SHP77 (cell line): ENCODE data around the gene SEBOX.
A peak's percentile ranks its signal among the peaks of the same experiment; 100 is the strongest.

ENCODE experiments used
- DNase-seq, 2 experiments: peaks; one replicate each; lab custom pipeline; 2025; lab: John Stamatoyannopoulos, UW

The SEBOX gene

DNA sequence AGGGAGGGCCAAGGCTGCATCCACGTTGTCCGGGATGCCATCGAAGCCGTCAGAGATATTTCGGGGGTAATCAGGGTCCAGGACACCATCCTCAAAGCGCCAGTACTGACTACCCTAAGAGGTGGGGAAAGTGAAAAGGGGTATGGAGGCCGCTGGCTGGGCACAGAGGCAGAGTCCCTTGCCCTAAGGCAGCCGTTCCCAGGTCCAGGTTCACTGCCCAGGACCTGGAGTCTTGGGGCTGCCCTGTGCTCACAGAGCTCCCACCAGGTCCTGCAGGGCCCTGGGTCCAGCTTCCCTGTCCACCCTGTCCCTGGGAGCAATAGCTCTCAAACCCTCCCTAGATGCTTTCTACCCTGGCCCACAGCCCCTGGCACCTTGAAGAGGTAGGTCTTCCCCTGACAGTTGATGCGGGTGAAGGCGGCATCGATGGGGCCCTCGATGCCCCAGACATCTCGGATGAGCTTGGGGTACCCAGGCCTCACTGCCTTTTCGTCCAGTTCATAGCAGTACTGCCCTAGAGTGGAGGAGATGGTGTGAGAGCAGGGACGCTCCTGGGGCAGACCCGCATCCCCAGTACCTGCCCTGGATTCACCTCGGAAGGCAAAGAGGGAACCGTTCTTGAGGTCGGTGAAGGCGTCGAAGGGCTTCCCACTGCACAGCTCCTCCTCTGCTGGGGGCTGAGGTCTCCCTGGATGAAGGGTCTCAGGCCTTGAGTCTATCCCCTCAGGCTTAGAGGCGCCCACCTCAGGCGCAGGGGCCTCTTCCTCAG lies 4.1 kb upstream of the SEBOX start:
- no peak for DNase-seq

GRCh38 chr17:28368306-28368831 lies 3.4 kb upstream of the SEBOX start:
- no peak for DNase-seq

DNA sequence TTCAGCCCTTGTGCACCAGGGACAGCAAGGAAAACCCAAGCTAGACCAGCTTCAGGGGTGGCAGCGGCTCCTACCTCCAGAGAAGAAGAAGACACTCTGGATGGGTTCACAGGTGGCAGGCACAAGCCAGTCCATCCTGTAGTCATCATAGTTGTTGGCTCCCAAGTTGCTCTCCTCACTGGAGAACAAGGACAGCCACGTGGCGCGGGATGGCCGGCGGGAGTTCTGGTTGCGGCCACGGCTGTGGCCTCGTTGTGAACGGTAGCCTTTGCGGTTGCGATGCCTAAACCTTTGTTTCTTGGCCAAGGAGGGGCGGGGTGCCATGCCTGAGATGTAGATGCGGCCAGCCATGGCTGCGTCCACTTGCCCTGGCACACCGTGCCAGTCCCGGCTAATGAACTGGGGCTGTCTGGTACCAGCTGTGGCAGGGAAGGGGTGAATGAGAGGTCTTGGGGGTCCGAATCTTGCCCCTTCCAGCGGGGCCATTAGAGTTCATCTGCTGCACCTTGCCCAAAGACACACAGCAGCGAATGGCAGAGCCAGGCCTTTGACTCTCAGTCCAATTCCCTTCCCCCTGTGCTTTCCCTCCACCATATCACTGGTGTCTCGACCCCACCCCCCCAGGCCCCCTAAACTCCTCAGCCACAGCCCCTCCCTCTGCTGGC lies 2.8 kb upstream of the SEBOX start:
- no peak for DNase-seq

DNA sequence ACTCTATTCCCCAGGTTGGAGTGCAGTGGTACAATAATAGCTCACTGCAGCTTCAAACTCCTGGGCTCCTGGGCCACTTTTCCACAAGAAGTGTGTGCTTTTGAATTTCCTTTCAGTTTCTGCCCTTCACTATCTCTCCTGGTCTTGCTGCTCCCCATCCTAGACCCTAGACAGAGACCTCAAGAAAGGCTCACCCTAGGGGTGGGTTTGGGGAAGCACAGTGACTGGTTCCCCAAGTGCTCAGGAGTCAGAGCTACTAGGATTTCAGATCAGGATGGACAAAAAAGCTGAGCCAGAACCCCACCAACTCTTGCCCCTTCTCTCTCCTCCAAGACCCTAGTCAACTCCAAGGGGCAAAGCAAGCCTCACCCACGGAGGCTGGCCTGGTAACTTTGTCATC lies 1.6 kb upstream of the SEBOX start:
- no peak for DNase-seq

DNA sequence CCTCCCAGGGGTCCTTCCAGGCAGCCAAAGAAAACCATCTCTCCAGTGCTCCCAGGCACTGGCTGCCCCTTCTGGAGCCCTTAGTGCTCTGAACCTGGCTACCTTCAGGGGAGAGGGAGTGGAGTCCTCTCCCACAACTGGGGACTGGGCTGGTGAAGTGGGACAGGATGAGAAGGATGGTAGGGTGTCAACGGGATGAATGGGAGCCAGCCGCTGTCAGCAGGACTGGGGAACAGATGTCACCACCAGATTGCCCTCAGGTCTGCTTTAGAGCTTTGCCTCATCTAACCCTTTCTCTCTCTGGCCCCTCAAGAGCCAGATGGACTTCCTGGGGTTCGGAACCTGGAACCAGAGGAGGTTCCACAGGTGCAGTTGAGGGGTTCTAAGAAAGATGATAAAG lies 488 bp upstream of the SEBOX start:
- no peak for DNase-seq

GRCh38 chr17:28363776-28364650 lies 986 bp downstream of the SEBOX start:
- no peak for DNase-seq

DNA sequence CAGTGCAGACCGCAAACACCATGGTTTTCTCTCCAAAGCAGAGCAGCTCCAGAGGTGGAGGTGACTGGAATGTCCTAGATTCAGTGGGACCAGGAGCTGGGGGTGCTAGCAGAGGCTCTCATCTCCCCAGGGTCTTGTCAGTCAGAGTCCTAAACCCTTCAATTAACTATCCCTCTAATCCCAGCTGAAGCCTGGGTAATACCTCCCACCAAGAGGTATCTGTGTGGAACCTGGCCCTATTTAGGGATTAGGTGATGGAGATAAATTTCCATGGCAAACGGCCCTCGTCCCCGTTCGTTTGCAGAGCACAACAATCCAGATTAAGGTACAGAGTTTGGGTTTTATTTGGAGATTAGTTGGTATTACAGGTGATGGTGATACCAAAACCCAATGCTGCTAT lies 1.8 kb downstream of the SEBOX start:
- DNase-seq = no peak

- no peak for DNase-seq
Observed at GRCh38 chr17:28357901-28358197, 7.2 kb downstream of the SEBOX start.

DNA sequence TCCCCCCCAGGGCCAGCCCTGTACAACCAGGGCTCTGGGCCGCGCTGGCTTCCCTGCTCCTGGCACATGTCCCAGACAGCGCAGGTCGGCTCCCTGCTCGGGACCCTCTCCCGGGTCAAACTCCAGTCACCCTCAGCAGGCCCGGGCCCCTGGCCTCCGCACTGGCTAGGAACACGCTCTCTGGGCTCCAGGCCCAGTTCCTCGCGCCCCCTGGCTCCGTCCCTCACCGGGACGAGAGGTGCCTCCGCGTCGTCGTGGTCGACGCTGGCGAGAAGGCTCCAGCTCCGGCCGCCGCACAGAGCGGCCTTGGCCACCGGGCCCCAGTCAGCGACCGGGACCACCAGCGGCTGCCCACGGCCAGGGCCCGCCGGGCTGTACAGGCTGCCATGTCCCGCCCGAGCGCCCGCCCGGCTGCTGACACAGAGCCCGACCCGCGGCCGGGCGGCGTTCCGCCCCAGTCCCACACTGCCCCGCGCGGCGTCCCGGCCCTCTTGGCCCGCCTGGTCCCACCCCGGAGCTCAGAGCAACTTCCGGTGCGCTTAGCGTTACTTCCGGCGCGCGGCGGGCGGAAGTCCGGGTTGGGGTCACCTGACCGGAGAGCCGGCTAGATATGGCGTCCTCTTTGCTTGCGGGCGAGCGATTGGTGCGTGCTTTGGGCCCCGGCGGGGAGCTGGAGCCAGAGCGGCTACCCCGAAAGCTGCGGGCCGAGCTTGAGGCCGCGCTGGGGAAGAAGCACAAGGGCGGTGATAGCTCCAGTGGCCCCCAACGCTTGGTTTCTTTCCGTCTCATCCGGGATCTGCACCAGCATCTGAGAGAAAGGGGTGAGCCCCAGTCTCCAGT lies 7.7 kb downstream of the SEBOX start, which contains the start of gene POLDIP2:
TSS of gene POLDIP2 (minus strand) at position 467 of the 840 bp plus-strand sequence. CDS start at position 388, 79 bp downstream.
- DNase-seq = peak; percentile 87 to 89

DNA sequence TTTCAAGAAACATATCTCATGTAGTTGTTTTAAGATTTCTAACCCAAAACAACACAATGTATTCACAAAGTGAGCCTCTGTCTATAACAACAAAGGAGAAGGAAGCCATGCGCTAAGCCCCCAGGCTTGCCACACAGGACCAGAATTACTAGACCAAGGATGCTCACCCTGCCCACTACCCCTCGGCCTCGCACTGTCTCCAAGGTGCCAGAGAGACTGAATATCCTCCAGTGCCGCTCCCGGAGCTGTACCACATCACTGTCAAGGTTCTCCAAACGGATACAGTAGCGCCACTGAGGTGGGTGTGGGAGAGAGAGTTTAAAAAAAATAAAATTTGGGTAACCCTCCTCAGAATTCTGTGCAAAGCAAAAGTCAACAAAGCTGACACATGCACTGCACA lies 14.7 kb downstream of the SEBOX start:
- DNase-seq = no peak

DNA sequence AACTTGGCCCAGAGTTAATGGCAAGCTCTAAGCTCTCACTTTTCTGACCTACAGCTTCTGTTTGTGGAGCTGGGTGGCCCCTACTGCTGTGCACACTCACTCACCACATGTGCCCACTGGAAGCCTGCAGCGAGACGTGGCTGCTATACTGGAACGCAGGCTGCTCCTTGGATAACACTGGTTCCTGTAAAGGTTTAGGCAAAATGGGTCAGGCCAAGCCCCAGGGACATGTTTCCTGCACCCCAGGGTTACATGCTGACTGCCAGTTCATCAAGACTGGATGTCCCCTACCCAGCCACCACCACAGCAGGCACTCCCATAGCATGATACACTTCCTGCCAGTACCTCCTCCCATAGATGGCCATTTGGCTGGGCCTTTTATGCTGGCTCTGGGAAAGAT lies 16.0 kb downstream of the SEBOX start:
- no peak for DNase-seq

DNA sequence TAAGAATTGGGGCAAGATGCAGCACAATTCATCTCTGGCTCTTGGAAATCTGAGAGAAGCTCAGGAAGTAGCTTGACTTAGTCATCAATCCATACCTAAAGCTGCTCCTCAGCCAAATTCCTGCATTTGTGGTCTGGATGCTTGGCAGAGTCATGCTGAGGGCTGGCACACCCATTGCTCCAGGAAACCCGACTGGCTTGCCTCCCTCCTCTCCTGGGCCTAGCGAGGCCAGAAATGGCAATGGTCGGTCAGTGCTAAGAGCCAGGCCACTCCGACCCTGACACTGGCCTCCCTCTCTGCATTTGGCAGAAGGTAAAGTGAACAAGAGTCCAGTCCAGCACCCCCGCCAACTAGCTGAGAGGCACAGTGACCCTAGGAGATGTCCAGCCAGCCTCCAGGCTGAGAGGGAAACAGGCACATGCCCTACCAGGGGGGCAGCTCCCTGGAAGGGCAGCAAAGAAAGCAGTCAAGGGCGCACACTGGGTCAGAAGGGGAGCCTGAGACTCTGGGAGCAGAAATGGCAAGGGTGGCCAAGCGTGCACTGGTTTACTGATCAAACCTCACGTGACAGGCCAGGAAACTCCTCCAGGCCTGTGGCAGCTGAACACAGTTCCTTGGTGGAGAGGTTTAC lies 17.6 kb downstream of the SEBOX start:
- DNase-seq = no peak

DNA sequence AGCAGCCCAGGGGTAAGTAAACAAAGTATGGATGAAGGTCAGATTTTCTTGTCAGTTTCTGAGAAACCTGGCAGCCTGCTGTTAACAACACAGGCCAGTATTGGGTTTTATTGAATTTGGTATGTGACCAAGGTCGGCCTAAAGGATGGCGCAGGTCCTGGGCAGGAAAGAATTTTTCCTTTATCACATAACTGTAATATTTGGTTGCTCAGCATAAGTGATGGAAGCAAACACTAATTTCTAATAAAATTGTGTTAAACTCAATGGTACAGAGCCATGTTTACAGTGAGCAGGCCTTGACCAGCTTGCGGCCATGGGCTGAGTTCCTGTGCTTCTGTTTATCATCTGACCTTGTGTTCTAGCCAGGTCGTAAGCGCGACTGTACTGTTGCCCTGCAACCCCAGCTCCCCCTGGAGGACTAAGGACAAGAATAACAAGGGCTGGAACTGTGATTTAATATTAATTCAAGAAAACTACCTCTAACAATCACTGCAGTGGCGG lies 18.2 kb downstream of the SEBOX start:
- no peak for DNase-seq

GRCh38 chr17:28346199-28346580 lies 18.8 kb downstream of the SEBOX start:
- no peak for DNase-seq

GRCh38 chr17:28345419-28346198 lies 19.4 kb downstream of the SEBOX start:
- no peak for DNase-seq

GRCh38 chr17:28344435-28344901 lies 20.5 kb downstream of the SEBOX start:
- no peak for DNase-seq

DNA sequence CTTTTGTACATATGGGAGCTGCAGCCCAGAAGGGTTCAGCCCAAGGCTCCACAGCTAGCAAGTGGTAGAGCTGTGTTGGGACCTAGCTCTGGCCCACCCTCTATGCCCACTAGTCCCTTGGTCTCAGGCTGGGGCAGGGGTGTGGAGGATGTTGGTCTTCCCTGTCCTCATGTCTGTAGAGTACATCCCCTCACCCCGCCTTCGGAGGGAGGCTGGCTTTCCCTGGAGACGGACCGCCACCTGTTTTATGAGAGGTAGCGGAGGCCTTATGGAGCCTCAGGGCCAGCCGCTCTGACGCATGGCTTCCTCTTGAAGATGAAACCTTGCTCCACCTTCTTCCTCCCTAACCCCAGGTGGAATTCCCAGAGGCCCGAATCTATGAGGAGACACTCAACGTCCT lies 21.0 kb downstream of the SEBOX start:
- DNase-seq = no peak

DNA sequence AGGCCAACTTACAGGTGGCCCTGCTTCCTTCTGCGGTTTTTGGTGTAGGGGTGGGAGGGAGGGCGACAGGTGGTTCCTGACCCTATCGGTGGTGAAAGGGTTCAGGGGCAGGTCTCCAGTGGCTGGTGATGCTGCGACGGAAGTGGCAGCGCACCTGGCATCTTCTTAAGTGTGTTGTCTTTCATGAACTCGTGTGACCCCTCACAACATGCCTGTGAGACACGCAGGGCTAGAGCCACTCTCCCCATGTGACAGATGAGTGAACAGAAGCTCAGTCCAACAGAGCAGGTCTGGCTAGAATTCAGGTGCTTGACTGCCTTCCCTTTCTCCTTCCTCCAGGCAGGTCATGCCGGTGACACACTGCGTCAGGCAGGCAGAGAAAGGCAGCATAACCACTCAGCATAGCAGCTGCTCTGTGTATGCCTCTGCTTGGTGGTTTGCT lies 21.5 kb downstream of the SEBOX start:
- DNase-seq = no peak

- no peak for DNase-seq
Observed at GRCh38 chr17:28342313-28342712, 22.7 kb downstream of the SEBOX start.

GRCh38 chr17:28341516-28341915 lies 23.5 kb downstream of the SEBOX start:
- no peak for DNase-seq
